HG03354 (cell line): Measurements from ENCODE around the gene PLK5.

Source experiments
- ATAC-seq: cut with Tn5 transposase; IDR thresholded peaks from one replicate; pipeline ENCODE4 v1.9.1; 2021; ENCODE audit warnings: mild to moderate bottlenecking; ENCODE audit not compliant: unreplicated experiment, poor library complexity, severe bottlenecking

Gene PLK5

DNA sequence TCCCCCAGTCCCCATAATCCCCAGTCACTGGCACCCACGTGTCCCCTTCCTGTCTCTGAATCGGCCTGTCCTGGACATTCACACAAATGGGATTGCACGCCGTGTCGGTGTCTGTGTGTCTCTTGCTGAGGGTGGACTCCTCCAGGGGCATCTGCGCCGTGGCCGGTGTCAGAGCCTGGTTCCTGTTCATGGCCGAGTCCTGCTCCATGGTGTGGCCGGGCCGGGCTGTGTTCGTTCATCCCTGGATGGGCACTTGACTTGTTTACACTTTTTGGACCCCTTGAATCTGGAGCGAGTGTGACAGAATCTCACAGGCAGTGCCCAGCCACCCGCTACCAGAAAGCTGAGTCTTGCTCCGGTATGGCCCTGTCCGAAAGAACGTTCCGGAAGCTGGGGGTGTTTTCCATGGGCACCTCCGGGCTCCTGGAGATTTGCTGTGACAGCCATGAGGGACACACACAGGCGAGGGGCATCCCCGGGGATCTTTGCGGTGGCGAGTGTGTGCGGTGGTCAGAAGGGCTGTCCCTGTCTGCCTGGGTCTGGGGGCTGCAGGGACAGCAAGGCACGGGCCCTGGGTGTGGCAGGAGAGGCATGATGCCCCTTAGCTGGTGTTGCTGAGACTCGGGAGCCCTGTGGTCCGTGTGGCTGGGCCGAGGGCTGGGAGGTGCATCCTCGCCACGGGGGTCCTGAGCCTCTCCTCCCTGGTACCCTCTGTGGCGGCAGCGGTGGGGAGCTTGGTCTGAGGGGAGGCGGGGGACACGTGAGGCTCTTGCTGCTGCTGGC is 50.7 kb downstream of the PLK5 start:
- no peak for ATAC-seq

- ATAC-seq = no peak
Measured at GRCh38 chr19:1575323-1576241, 51.7 kb downstream of the PLK5 start.

- ATAC-seq = no peak
Measured at GRCh38 chr19:1576242-1577089, 52.6 kb downstream of the PLK5 start.

DNA sequence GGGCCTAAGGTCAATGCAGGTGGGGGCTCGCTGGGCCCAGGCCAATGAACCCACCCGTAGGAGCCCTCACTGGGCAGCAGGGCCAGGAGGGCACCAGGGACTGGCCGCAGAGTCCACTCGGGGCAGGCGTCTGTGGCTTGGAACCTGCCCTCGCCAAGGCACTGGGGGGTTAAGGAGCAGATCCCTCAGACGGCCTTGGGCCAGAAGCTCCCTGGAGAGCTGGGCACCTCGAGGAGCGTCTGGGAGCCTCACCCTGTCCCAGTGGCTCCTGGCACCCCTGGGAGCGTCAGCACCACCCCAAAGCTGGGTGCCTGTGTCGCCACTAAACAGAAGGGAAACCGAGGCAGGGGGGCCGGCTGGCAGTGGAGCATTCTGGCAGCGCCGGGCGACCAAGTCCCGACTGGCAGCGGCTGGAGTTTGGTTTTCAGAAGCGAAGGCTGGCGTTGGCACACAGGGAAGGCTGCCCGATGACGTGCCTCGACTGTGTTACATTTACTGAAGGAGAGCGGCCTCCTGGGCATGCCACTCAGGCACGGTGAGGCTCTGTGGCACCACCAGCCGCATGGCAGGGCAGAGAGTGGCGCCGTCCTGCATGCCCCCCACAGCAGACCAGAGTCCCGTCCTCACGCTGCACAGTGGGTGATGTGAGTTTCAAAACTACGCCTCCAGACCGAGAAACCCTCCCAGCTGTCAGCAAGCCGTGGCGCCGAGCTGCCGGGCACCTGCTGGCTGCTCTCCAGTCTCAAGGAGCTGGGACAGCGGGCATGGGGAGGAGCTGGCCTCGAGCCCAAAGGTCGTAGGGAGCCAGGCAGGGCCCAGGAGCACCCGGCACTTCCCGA is 53.4 kb downstream of the PLK5 start:
- ATAC-seq = no peak

DNA sequence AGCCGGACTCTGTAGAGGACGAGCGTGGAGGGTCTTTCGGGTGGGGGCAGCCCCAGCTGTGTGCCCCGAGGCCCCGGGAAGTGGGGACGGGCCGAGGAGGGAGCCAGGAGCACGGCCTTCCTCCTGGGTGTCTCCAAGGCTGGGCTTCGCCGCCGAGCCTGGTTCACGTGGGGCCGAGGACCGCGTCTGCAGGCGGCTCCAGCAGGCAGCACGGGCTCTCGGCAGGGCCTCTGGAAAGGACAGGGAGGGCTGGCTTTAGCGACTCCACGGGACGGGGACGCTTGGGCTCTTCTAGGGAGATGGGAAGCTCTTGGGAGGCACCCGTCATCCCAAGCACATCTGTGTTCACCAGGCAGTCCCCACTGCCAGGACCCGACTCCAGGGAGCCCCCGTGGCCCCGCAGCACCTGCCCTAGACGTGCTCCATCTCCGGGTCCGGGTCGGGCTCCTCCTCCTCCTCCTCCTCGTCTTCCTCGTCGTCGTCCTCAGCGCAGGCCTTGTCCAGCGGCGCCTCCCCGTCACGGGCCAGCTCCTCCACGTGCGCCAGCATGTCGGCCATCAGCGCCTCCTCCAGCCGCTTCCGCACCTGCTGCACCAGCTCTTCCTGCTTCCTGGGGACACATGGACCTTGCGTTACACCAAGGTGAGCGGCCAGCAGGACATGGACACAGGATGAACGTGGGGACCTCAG is 54.2 kb downstream of the PLK5 start:
- ATAC-seq = no peak

- ATAC-seq = no peak
Measured at GRCh38 chr19:1579222-1579621, 55.3 kb downstream of the PLK5 start.

DNA sequence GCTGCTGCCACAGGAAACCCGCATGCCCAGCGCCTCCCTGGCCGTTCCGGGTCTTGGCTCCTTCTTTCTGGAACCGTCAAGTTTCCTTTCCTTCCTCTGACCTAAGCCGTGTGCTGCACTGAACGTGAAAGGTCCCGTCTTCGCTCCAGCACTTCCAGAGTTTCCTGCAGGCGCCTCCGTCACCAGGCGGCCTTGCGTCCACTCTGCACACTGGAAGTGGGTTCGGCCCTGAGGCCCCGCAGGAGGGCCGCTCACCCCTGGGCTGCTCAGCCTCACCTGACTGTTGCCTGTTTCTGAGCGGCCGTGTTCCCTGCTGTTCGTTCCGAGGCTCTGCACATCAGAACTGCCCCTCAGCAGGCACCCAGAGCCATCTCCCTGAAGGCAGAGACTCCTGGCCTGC is 56.5 kb downstream of the PLK5 start:
- no peak for ATAC-seq

DNA sequence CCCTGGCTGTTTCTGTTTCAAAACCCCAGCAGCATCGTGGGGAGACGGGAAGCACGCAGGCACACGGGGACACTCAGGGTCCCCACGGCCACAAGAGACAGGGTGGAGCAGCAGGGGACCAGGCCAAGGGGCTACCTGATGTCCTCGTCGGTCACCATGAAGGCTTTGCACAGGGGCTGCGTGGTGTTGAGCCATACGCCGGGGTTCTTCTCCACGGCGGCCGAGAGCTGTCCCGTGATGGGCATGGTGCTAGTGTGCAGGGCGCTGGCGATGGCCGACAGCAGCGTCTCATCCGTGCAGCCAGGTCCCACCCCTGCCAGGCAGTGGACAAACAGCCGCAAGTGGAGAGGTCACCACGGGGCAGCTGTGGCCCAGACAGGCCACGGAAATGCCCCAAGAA is 57.1 kb downstream of the PLK5 start:
- no peak for ATAC-seq

- no peak for ATAC-seq
Measured at GRCh38 chr19:1582201-1582600, 58.3 kb downstream of the PLK5 start.

DNA sequence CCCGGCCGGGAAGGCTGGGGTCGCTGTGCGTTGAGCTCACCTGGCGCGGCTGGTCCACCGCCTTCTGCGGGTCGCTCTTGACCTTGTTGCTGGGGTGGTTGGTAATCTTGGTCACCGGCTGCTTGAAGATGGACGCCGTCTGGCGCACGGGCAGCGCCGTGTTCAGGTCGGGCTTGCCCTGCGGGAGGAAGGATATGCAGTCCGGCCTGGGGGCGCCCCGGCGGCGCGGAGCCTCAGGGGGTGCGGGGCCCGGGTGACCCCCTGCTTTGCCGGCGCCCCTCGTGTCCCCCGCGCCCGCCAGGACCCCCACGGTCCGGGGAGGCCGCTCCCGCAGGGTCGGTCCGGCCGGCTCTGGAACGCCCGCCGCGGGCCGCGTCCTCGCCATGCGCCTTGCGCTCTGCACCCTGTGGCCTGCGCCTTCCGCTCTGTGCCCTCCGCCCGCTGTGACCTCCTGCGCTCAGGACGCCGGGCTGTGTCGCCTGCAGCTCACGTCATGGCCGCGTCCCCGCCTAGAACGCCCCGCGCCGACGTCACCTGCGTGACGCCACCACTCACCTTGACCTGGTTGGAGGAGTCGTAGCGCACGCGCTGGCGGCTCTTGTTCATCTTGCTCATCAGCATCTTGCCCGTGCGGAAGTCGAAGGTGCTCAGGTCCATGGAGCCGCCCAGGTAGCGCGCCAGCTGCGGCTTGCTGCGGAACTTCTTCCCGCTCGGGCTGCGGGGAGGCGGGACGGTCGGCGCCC is 60.8 kb downstream of the PLK5 start:
- no peak for ATAC-seq

DNA sequence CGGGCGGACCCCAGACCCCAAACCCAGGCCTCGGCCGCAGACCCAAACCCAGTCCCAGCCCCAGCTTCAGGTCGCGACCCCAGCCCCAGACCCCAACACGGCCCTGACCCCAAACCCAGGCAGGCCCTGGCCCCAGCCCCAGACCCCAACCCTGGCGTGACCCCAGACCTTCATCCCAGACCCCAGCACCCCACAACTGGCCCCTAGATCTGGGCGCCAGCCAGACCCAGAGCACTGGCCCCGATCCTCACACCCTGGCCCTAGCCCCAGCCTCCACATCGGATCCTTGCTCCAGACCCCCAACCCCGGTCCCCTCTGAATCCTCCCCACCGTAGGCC is 61.3 kb downstream of the PLK5 start:
- no peak for ATAC-seq
